H9 (cell line): ENCODE results near the gene FNIP1. TPM values are rescaled to one million over a fixed set of nuclear protein-coding genes. Genes with fewer than 3 reads are reported as not detected.

Experiments
- DNase-seq: peaks from one replicate; pipeline ENCODE4 v3.0.0-alpha.2; 2017
- H2AFZ ChIP-seq: one replicate; pipeline ENCODE4 v1.6.1; 2013; ENCODE audit warnings: mild to moderate bottlenecking, low read length, control low read depth, moderate library complexity
- H2AK5ac ChIP-seq: 2 replicates; pipeline ENCODE4 v1.6.1; 2013; ENCODE audit warnings: low read length, control low read depth, mixed read lengths; ENCODE audit not compliant: insufficient read length
- H2BK120ac ChIP-seq: one replicate; pipeline ENCODE4 v1.6.1; 2013; ENCODE audit warnings: low read depth, mild to moderate bottlenecking, low read length, control low read depth, inconsistent platforms; ENCODE audit not compliant: poor library complexity, severe bottlenecking
- H2BK12ac ChIP-seq: 2 replicates; pipeline ENCODE4 v1.6.1; 2013; ENCODE audit warnings: low read length, control low read depth, mixed read lengths, low read depth; ENCODE audit not compliant: insufficient read length
- H2BK15ac ChIP-seq: 2 replicates; pipeline ENCODE4 v1.6.1; 2013; ENCODE audit warnings: low read depth, low read length, control low read depth
- H2BK20ac ChIP-seq: one replicate; pipeline ENCODE4 v1.6.1; 2013; ENCODE audit warnings: low read depth, mild to moderate bottlenecking, low read length, control low read depth, inconsistent platforms; ENCODE audit not compliant: poor library complexity, severe bottlenecking
- H2BK5ac ChIP-seq: 2 replicates; pipeline ENCODE4 v1.6.1; 2013; ENCODE audit warnings: low read length, control low read depth, mixed read lengths; ENCODE audit not compliant: insufficient read length
- H3K14ac ChIP-seq: 2 replicates; pipeline ENCODE4 v1.6.1; 2013; ENCODE audit warnings: low read length, control low read depth; ENCODE audit not compliant: insufficient read depth
- H3K18ac ChIP-seq: 2 replicates; pipeline ENCODE4 v1.6.1; 2013; ENCODE audit warnings: low read depth, mild to moderate bottlenecking, mixed read lengths, low read length, control low read depth; ENCODE audit not compliant: insufficient read length
- H3K23ac ChIP-seq: 2 replicates; pipeline ENCODE4 v1.6.1; 2013; ENCODE audit warnings: low read length, control low read depth, mixed read lengths, low read depth; ENCODE audit not compliant: insufficient read length
- H3K23me2 ChIP-seq: 2 replicates; pipeline ENCODE4 v1.6.1; 2013; ENCODE audit warnings: low read depth, mild to moderate bottlenecking, mixed read lengths, low read length, control low read depth; ENCODE audit not compliant: insufficient read length, poor library complexity, severe bottlenecking
- H3K27ac ChIP-seq: 2 replicates; pipeline ENCODE4 v1.5.1; 2013; ENCODE audit warnings: low read length, control low read depth, mixed read lengths, low read depth; ENCODE audit not compliant: insufficient read length
- H3K27me3 ChIP-seq: 2 replicates; pipeline ENCODE4 v1.6.1; 2013; ENCODE audit warnings: low read length, control low read depth, inconsistent platforms; ENCODE audit not compliant: insufficient read depth
- H3K4ac ChIP-seq: 2 replicates; pipeline ENCODE4 v1.6.1; 2013; ENCODE audit warnings: low read depth, mild to moderate bottlenecking, control low read depth, inconsistent platforms, low read length, moderate library complexity
- H3K4me1 ChIP-seq: 2 replicates; pipeline ENCODE4 v1.6.1; 2013; ENCODE audit warnings: low read length, control low read depth, inconsistent platforms; ENCODE audit not compliant: insufficient read depth
- H3K4me2 ChIP-seq: 2 replicates; pipeline ENCODE4 v1.6.1; 2013; ENCODE audit warnings: low read length, control low read depth, mixed read lengths; ENCODE audit not compliant: insufficient read length, insufficient read depth
- H3K56ac ChIP-seq: 2 replicates; pipeline ENCODE4 v1.6.1; 2013; ENCODE audit warnings: low read depth, mild to moderate bottlenecking, mixed read lengths, low read length, control low read depth; ENCODE audit not compliant: insufficient read length
- H3K79me1 ChIP-seq: 2 replicates; pipeline ENCODE4 v1.6.1; 2013; ENCODE audit warnings: low read depth, mild to moderate bottlenecking, moderate library complexity, low read length, control low read depth, inconsistent platforms; ENCODE audit not compliant: insufficient read depth, poor library complexity, severe bottlenecking
- H3K79me2 ChIP-seq: 2 replicates; pipeline ENCODE4 v1.6.1; 2013; ENCODE audit warnings: low read length, control low read depth, inconsistent platforms; ENCODE audit not compliant: insufficient read depth
- H3K9ac ChIP-seq: 2 replicates; pipeline ENCODE4 v1.6.1; 2013; ENCODE audit warnings: low read length, control low read depth, mixed read lengths; ENCODE audit not compliant: insufficient read length; ENCODE audit errors: extremely low read depth
- H3K9me3 ChIP-seq: one replicate; pipeline ENCODE4 v1.6.1; 2013; ENCODE audit warnings: low read depth, low read length, inconsistent platforms; ENCODE audit not compliant: control insufficient read depth
- H3T11ph ChIP-seq: one replicate; pipeline ENCODE4 v1.6.1; 2013; ENCODE audit warnings: mild to moderate bottlenecking, low read length, control low read depth, inconsistent platforms
- H4K20me1 ChIP-seq: one replicate; pipeline ENCODE4 v1.6.1; 2013; ENCODE audit not compliant: control insufficient read depth, insufficient read length, insufficient read depth
- H4K5ac ChIP-seq: 2 replicates; pipeline ENCODE4 v1.6.1; 2013; ENCODE audit warnings: low read depth, mild to moderate bottlenecking, mixed read lengths, low read length, control low read depth; ENCODE audit not compliant: insufficient read length
- H4K8ac ChIP-seq: replicated peaks from 2 replicates; pipeline ENCODE4 v1.6.1; 2013; ENCODE audit warnings: low read length, control low read depth, mixed read lengths, low read depth; ENCODE audit not compliant: insufficient read length
- H4K91ac ChIP-seq: 2 replicates; pipeline ENCODE4 v1.6.1; 2013; ENCODE audit warnings: low read depth, mild to moderate bottlenecking, moderate library complexity, mixed read lengths, low read length, control low read depth; ENCODE audit not compliant: insufficient read length
- H3K27ac Mint-ChIP-seq, 3 experiments: 2 replicates in 2 of 3; 3 replicates in 1 of 3; pipeline ENCODE4 v1.8.0; 2020 to 2021; ENCODE audit warnings: mixed read lengths in 3 of 3, mild to moderate bottlenecking in 1 of 3, moderate library complexity in 1 of 3
- H3K27me3 Mint-ChIP-seq: 2 replicates; pipeline ENCODE4 v1.8.0; 2021; ENCODE audit warnings: low read depth, mild to moderate bottlenecking, moderate library complexity, mixed read lengths
- H3K36me3 Mint-ChIP-seq, 3 experiments: 2 replicates in 2 of 3; 3 replicates in 1 of 3; pipeline ENCODE4 v1.8.0; 2020 to 2021; ENCODE audit warnings: low read depth in 3 of 3, mixed read lengths in 3 of 3; ENCODE audit not compliant: insufficient read depth in 1 of 3
- H3K4me1 Mint-ChIP-seq, 2 experiments: 2 replicates each; pipeline ENCODE4 v1.8.0; 2020; ENCODE audit warnings: mixed read lengths in 2 of 2
- H3K4me3 Mint-ChIP-seq, 2 experiments: 2 replicates in 1 of 2; 3 replicates in 1 of 2; pipeline ENCODE4 v1.8.0; 2020 to 2021; ENCODE audit warnings: mild to moderate bottlenecking in 2 of 2, mixed read lengths in 2 of 2, moderate library complexity in 1 of 2
- H3K9me3 Mint-ChIP-seq, 2 experiments: 2 replicates in 1 of 2; 3 replicates in 1 of 2; pipeline ENCODE4 v1.8.0; 2020; ENCODE audit warnings: mild to moderate bottlenecking in 2 of 2, mixed read lengths in 2 of 2, moderate library complexity in 1 of 2
- CTCF ChIP-seq: fragments of 200-600 bp; sonication (generic); conservative IDR thresholded peaks from 3 replicates; pipeline ENCODE4 v1.8.0; 2021; ENCODE audit warnings: antibody characterized with exemption, mild to moderate bottlenecking
- WGBS: extraction: QIAGEN DNeasy Blood & Tissue Kit; methylation state at CpG from one replicate; pipeline ENCODE4 v1.1.7; 2013; ENCODE audit warnings: missing lambda C conversion rate, low lambda C conversion rate, mixed read lengths; ENCODE audit not compliant: insufficient read length; ENCODE audit errors: extremely low coverage; 5-methylcytosine and 5-hydroxymethylcytosine counted together
- total RNA-seq: library from RNA; stranded (reverse); gene quantifications from 2 replicates; pipeline ENCODE4 v1.2.1, GENCODE V29; 2021

Gene FNIP1
- total RNA-seq, 1 experiment from 2014 or later, result 13.4 TPM

GRCh38 chr5:131617140-131617822, 179.5 kb downstream of the FNIP1 start:
- no CpG with 5 or more reads among the region's 11 CpGs for whole genome bisulfite sequencing
- no peak overlapping the region for H3K4ac ChIP-seq
- no peak overlapping the region for H3T11ph ChIP-seq
- peaks cover 9% of the 10 kb centered on the region; the same call in 1 of the 2 replicates for H3K79me2 ChIP-seq
- no peak for TF ChIP-seq CTCF
- no peak overlapping the region for H2BK120ac ChIP-seq
- H3K23ac ChIP-seq, result no peak overlapping the region
- no peaks in the 10 kb centered on the region; the same call in 1 of the 2 replicates for H3K4me1 ChIP-seq
- peaks cover 5% of the 10 kb centered on the region for H3K79me1 ChIP-seq
- H2BK5ac ChIP-seq, result no peak overlapping the region
- H3K27ac ChIP-seq, result no peak overlapping the region
- H3K27me3 ChIP-seq, result no peaks in the 10 kb centered on the region
- no peak overlapping the region for H3K9ac ChIP-seq
- Mint-ChIP-seq H3K4me3 (no peak overlapping the region), H3K9me3 (no peaks in the 10 kb centered on the region), H3K27me3 (no peaks in the 10 kb centered on the region), H3K27ac (0 out of 7 replicates have a peak overlapping the region, but pooled peaks of 1 of the 3 experiments have one; percentile 28), H3K4me1 (peaks cover 13 to 14% of the 10 kb centered on the region in 2 experiments), H3K36me3 (no peaks in the 10 kb centered on the region; a peak in 1 of 7 replicates)
- no peak overlapping the region for H2BK12ac ChIP-seq
- H3K9me3 ChIP-seq, result no peaks in the 10 kb centered on the region
- no peak overlapping the region for H4K8ac ChIP-seq
- H3K14ac ChIP-seq, result no peak overlapping the region
- no peak overlapping the region for H2AK5ac ChIP-seq
- H4K20me1 ChIP-seq, result no peaks in the 10 kb centered on the region
- H4K91ac ChIP-seq, result no peak overlapping the region
- H2BK15ac ChIP-seq, result no peak overlapping the region
- no peak overlapping the region for H3K18ac ChIP-seq
- no peaks in the 10 kb centered on the region for H3K23me2 ChIP-seq
- H3K56ac ChIP-seq, result no peak overlapping the region
- H4K5ac ChIP-seq, result no peak overlapping the region
- H2BK20ac ChIP-seq, result no peak overlapping the region
- H3K4me2 ChIP-seq, result no peak overlapping the region
- no peak for DNase-seq
- H2AFZ ChIP-seq, result no peak overlapping the region
